ENCODE data around the gene TMEM30A. TPM values are rescaled to one million over a fixed set of nuclear protein-coding genes. Genes with fewer than 3 reads are reported as not detected.
A peak's percentile ranks its signal among the peaks of the same experiment; 100 is the strongest.

Gene TMEM30A
- total and polyA plus RNA-seq, 4 donors, result 33.3 to 71.0 (median 45.4) TPM

- 83% methylated on average over 2 of the region's 2 CpGs for WGBS
- DNase-seq (ENCODE audit: low spot score), result no peak
- TF ChIP-seq EGR1 (IDR thresholded peaks at IDR 0.05; ENCODE audit: low read depth in 2 of 2) (no peak), GABPA (IDR thresholded peaks at IDR 0.05 in 1 of 2, conservative IDR thresholded peaks at IDR 0.05 in 1 of 2) (no peak), NR2F2 (IDR thresholded peaks at IDR 0.05) (no peak)
These were observed 61.2 kb downstream of the TMEM30A start for GRCh38 chr6:75223428-75223827.

GRCh38 chr6:75222261-75222660 lies 62.3 kb downstream of the TMEM30A start:
- H3K27me3 ChIP-seq (ENCODE audit: control insufficient read depth in 4 of 4, insufficient read depth in 4 of 4, low read length in 3 of 4), result no peaks in the 10 kb centered on the region
- no peak overlapping the region for H3K4me3 ChIP-seq (ENCODE audit: low read depth in 1 of 3, low read length in 3 of 3)
- TF ChIP-seq YY1 (IDR thresholded peaks at IDR 0.05) (no peak), SP1 (IDR thresholded peaks at IDR 0.05) (peak; percentile 17), RXRA (IDR thresholded peaks at IDR 0.05) (peak in 1 of 2 donors; percentile 20), FOXA1 (IDR thresholded peaks at IDR 0.05) (no peak), HNF4A (conservative IDR thresholded peaks at IDR 0.05) (no peak), CTCF (IDR thresholded peaks at IDR 0.05; ENCODE audit: low read depth, low read length, missing input control) (no peak), ATF3 (IDR thresholded peaks at IDR 0.05) (no peak)
- no peak overlapping the region for H3K27ac ChIP-seq (ENCODE audit: low read depth in 1 of 2, low read length in 2 of 2)
- DNase-seq (ENCODE audit: low spot score), result no peak
- no peaks in the 10 kb centered on the region for H3K9me3 ChIP-seq (ENCODE audit: control insufficient read depth in 4 of 4, low read length in 3 of 4)
- H3K36me3 ChIP-seq (ENCODE audit: control insufficient read depth in 4 of 4, insufficient read depth in 3 of 4, low read depth in 1 of 4, low read length in 3 of 4), result no peaks in the 10 kb centered on the region
- H3K4me1 ChIP-seq (ENCODE audit: control insufficient read depth in 4 of 4, insufficient read depth in 4 of 4, low read length in 3 of 4), result peaks cover 9 to 36% (median 27%) of the 10 kb centered on the region in 4 donors
- H3K9ac ChIP-seq (ENCODE audit: low read depth in 1 of 2, low read length in 2 of 2), result no peak overlapping the region

More at GRCh38 chr6:75223428-75223827, 61.2 kb downstream of the TMEM30A start:
- H3K27me3 ChIP-seq (ENCODE audit: control insufficient read depth in 4 of 4, insufficient read depth in 4 of 4, low read length in 3 of 4), result no peaks in the 10 kb centered on the region
- no peak overlapping the region for H3K4me3 ChIP-seq (ENCODE audit: low read depth in 1 of 3, low read length in 3 of 3)
- peak overlapping the region; percentile 17 to 87 for H3K27ac ChIP-seq (ENCODE audit: low read depth in 1 of 2, low read length in 2 of 2)
- no peak overlapping the region for H3K9ac ChIP-seq (ENCODE audit: low read depth in 1 of 2, low read length in 2 of 2)
- peaks cover 9 to 36% (median 27%) of the 10 kb centered on the region in 4 donors for H3K4me1 ChIP-seq (ENCODE audit: control insufficient read depth in 4 of 4, insufficient read depth in 4 of 4, low read length in 3 of 4)
- no peaks in the 10 kb centered on the region for H3K36me3 ChIP-seq (ENCODE audit: control insufficient read depth in 4 of 4, insufficient read depth in 3 of 4, low read depth in 1 of 4, low read length in 3 of 4)
- no peaks in the 10 kb centered on the region for H3K9me3 ChIP-seq (ENCODE audit: control insufficient read depth in 4 of 4, low read length in 3 of 4)

GRCh38 chr6:75221116-75221515 lies 63.5 kb downstream of the TMEM30A start:
- WGBS, result 92% methylated on average over 4 of the region's 4 CpGs
- no peak for DNase-seq (ENCODE audit: low spot score)

More at GRCh38 chr6:75221116-75221515, 63.5 kb downstream of the TMEM30A start:
- Histone ChIP-seq H3K9ac (ENCODE audit: low read depth in 1 of 2, low read length in 2 of 2) (no peak overlapping the region), H3K4me1 (ENCODE audit: control insufficient read depth in 4 of 4, insufficient read depth in 4 of 4, low read length in 3 of 4) (peaks cover 8 to 30% (median 24%) of the 10 kb centered on the region in 4 donors), H3K4me3 (ENCODE audit: low read depth in 1 of 3, low read length in 3 of 3) (no peak overlapping the region), H3K9me3 (ENCODE audit: control insufficient read depth in 4 of 4, low read length in 3 of 4) (no peaks in the 10 kb centered on the region), H3K27ac (ENCODE audit: low read depth in 1 of 2, low read length in 2 of 2) (no peak overlapping the region), H3K36me3 (ENCODE audit: control insufficient read depth in 4 of 4, insufficient read depth in 3 of 4, low read depth in 1 of 4, low read length in 3 of 4) (no peaks in the 10 kb centered on the region), H3K27me3 (ENCODE audit: control insufficient read depth in 4 of 4, insufficient read depth in 4 of 4, low read length in 3 of 4) (no peaks in the 10 kb centered on the region)
- TF ChIP-seq JUND (IDR thresholded peaks at IDR 0.05) (no peak), ATF3 (IDR thresholded peaks at IDR 0.05) (no peak), HNF4G (IDR thresholded peaks at IDR 0.05) (no peak), MAX (IDR thresholded peaks at IDR 0.05) (no peak)

All from liver (tissue), 9 donors.